Heart left ventricle (tissue), 13 donors: ENCODE data around the gene CDKL5.

Experiments used
- POLR2A ChIP-seq, 2 donors: fragments of 450-650 bp; IDR thresholded peaks; one replicate each; pipeline ENCODE4 v1.6.1; 2017; ENCODE audit warnings: antibody characterized with exemption in 2 of 2, mild to moderate bottlenecking in 2 of 2, moderate library complexity in 2 of 2
- TF ChIP-seq, protein P1 (sequence below), 12 donors: fragments of 200-600 bp; sonication (generic) in 4 of 12; IDR thresholded peaks; one replicate each; pipeline versions ENCODE4 v1.5.0 to v1.8.0; 2018 to 2022; ENCODE audit warnings: antibody characterized with exemption in 12 of 12, mild to moderate bottlenecking in 5 of 12
- donor health status: ischemic (EF 13 %, LVEDD 7.1; RV severe dilation, severe dysfunction).
- donor health status: DM: no; HTN: yes; CAD: no.
- donor health status: DM: no; HTN: no; CAD: no.
- donor health status: ischemic (EF 25% LVEDD 6.9; RV normal size, moderate dysfunction).
- donor health status: ischemic (EF 25% LVEDD 5.7; RV mildly dilated, moderate dysfunction).
- donor health status: ischemic (EF 35%, LVEDD 5.7; RV mildly dilated, moderate dysfunction).
- donor health status: nonischemic (EF 11% LVEDD 7.7; RV severe dilation, severe dysfunction).
- donor health status: DM: yes; HTN: yes; CAD: no.
- donor health status: PGD.
- donor health status: ischemic (EF 29% LVEDD 5.4; RV normal size, mild dysfunction).
- donor health status: nonischemic (EF 23%, LVEDD 6.1; RV moderate dilation, normal function).

GRCh38 chrX:18415386-18415785 is 10.0 kb upstream of the CDKL5 start:
- TF ChIP-seq, protein P1, sequence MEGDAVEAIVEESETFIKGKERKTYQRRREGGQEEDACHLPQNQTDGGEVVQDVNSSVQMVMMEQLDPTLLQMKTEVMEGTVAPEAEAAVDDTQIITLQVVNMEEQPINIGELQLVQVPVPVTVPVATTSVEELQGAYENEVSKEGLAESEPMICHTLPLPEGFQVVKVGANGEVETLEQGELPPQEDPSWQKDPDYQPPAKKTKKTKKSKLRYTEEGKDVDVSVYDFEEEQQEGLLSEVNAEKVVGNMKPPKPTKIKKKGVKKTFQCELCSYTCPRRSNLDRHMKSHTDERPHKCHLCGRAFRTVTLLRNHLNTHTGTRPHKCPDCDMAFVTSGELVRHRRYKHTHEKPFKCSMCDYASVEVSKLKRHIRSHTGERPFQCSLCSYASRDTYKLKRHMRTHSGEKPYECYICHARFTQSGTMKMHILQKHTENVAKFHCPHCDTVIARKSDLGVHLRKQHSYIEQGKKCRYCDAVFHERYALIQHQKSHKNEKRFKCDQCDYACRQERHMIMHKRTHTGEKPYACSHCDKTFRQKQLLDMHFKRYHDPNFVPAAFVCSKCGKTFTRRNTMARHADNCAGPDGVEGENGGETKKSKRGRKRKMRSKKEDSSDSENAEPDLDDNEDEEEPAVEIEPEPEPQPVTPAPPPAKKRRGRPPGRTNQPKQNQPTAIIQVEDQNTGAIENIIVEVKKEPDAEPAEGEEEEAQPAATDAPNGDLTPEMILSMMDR (IDR thresholded peaks at IDR 0.05) = no peak
- no peak for TF ChIP-seq POLR2A (IDR thresholded peaks at IDR 0.05)
